Ramos (cell line): ENCODE results near the gene KIRREL3.

Source experiments
- in situ Hi-C: fragments of 300-500 bp; cut with MboI; formaldehyde crosslinking; loops from one replicate; pipeline ENCODE4 v1.14.3; 2022; ENCODE audit warnings: low sequenced_read_pairs; ENCODE audit not compliant: unreplicated experiment

KIRREL3 gene

DNA sequence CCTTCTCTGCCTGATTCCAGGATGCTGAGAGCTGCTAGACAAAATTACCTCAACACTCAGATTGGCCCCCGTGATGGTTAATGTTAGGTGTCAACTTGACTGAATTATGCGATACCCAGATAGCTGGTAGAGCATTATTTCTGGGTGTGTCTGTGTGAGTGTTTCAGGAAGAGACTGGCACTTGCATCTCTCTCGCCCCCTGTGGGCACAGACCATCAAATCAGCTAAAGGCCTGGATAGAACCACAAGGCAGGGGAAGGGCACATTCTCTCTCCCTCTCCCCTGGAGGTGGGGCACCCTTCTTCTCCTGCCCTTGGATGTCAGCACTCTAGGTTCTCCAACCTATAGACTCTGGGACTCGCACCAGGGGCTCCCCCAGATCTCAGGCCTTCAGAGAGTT lies 79.7 kb downstream of the KIRREL3 start:
- in situ Hi-C loops = no loop called here

GRCh38 chr11:126919147-126919823 lies 81.3 kb downstream of the KIRREL3 start:
- in situ Hi-C loops = no loop called here

GRCh38 chr11:126918556-126918955 lies 82.0 kb downstream of the KIRREL3 start:
- in situ Hi-C loops = no loop called here

- in situ Hi-C loops = no loop called here
These were observed 82.9 kb downstream of the KIRREL3 start for GRCh38 chr11:126917531-126918204.

GRCh38 chr11:126915430-126915829 lies 85.1 kb downstream of the KIRREL3 start:
- in situ Hi-C loops = no loop called here

DNA sequence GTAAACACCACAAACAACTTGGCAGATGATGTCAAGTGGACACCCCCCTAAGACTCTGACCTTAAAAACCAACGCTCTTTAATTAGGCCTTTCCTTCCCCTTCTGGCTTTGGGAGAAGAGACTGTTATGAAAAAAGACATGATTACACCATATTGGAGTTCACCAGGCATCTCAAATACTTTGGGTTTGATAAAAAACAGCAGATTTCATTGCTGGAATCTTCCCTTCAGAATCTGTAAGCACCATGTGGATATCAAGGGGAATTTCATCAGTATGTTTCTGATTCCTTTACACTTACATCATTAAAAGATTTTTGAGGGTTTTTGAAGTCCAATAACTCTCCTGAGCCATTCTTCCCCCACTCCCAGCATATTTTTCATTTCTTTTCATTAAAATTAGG lies 85.6 kb downstream of the KIRREL3 start:
- in situ Hi-C loops = no loop called here

- in situ Hi-C loops = no loop called here
These were observed 86.4 kb downstream of the KIRREL3 start for GRCh38 chr11:126914166-126914565.

DNA sequence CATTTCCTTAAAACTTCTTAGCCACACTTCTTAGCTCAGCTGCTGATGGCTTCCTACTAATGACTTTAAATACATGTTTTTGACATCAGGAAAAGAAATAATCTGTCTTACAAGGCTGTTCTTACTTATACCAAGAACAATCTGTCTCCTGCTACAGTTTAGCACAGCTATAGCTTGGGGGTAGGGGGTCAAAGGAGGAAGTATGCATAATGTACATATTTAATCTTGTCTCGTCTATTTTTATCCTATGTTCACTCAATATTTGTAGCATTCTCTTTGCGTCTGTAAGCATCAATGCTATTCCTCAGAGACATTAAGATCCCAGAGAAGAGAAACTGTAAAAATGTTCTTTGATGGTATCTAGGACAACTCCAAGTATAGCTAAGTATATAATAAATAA lies 96.0 kb downstream of the KIRREL3 start:
- in situ Hi-C loops = no loop called here

GRCh38 chr11:126901783-126902182 lies 98.8 kb downstream of the KIRREL3 start:
- in situ Hi-C loops = no loop called here

- in situ Hi-C loops = no loop called here
These were observed 100.4 kb downstream of the KIRREL3 start for GRCh38 chr11:126899961-126900748.

- in situ Hi-C loops = no loop called here
These were observed 101.8 kb downstream of the KIRREL3 start for GRCh38 chr11:126898802-126899201.

DNA sequence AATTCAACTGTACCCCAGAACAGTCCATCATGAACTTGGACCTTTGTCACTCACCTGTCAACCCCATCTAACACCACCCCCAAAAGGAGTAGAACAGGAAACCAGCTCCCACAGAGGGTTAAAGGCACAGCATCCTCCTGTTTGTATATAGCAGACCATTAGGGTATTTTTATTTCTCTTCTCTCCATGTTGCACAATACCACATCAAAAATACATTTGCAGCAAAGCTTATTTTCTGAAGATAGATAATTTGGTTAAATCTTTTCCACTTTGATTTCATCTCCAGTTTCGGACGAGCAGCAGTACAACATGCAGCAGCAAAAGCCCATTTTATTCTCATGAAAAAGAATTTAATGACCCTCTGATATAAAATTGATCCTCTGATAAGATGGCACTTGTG lies 103.1 kb downstream of the KIRREL3 start:
- in situ Hi-C loops = no loop called here

DNA sequence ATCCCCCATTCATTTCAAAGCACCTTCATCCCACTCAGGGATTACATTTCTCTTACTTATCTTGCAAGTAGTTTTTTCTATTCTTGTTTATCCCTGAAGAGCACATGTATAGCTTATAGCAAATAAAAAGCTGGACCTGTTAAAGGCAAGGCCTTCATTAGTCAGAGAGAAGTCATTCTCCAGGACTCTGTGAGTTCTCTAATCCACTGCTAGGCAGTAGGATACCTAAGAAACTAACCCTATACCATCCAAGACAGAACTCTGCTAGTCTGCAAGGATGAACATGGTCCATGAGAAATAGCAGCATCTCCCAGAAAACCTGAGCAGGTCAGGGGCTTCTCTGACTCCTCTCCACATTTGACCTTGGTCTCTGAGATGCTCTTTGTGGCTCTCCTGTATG lies 104.5 kb downstream of the KIRREL3 start:
- in situ Hi-C loops = no loop called here

DNA sequence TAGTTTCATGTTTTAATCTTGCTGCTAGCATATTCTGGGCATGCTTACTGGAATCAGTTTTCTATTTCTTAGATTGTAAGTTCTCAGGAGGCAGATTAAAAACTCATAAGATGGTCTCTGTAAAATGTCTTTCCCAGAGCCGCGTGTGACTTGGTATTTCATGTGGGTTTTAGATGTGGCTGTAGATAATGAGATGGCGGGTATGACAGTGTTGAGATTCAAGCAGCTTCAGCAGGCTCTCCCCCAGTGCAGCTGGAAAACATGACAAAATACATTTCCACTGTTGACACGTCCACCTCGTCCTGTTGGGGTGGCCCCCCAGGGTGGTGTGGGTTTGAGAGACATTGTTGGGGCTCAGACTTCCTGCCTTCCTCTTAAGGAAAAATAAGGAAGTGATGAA lies 106.8 kb downstream of the KIRREL3 start:
- in situ Hi-C loops = no loop called here

DNA sequence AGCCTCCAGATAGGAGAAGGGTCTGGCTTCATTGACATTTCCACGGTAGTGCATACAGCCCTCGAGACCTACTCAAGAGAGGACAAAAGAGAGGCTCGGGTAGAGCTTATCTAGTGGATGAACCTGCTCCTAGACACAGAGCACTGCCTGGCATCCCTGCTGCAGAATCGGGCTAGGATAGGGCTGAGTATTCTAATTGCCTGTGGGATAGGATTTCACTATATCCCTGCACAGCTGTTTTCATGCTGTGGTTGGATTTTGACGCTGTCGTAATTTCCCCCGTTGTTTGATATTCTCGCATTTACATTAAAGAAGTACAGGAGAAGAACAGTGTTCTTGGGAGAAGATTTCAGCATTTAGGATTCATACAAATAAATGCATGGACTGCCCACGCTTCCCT lies 107.8 kb downstream of the KIRREL3 start:
- in situ Hi-C loops = no loop called here

DNA sequence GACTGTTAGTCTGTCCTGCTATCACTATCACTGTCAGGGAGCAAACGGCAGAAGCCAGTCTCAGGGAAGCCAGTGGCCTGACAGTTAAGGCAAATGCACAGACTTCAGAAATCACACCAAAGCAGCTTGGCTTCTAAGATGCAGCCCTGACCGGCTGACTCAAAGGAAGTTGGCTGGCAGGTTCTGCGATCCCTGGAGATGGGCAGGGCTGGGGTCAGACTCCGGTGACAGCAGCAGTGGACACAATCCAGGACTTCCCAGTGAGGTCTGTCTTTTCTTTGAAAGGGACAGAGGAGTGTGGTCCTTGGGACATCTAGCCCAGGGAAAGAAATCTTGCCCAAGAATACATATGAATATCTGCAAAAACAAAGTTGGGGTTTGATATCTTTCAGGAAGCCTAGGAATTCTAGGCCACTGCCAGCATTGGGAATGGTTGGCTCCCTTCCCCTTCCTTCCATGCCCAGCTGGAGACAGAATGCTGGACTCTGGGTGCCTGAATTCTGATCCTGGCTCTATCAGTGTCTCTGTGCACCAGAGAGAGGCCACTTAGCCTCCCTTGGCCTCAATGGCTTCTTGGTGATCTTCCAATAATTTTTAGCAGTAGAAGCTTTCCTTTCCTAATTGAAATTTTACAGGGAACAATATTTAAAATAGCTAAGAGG lies 108.9 kb downstream of the KIRREL3 start:
- in situ Hi-C loops = no loop called here

- in situ Hi-C loops = no loop called here
These were observed 110.0 kb downstream of the KIRREL3 start for GRCh38 chr11:126890561-126890960.

DNA sequence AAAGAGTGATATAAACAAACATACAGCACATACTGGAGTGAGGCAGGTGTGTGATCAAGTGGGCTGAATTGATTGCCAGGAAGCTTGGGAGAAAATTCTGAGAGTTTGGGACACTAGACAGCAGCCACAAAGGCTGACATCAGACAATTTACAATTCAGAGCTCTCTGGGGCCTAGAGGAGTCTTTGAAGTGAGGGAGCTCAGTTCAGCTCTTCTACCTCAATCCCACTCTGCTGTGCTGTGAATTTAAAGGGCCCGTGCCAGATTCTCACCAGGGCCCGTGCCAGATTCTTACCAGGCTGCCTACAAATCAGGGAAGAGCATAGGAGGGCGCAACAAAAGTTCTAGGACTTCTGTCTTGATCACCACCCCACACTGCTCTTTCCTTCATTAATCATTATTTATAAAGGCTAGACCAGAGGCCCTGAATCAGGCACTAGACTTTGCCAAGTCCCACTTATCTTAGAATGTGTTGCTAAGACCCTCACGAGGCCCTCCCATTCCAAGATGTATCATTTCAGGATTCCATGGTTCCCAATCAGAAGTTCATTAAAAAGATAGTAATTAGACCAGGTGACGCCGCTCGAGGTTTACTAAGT lies 112.4 kb downstream of the KIRREL3 start:
- in situ Hi-C loops = no loop called here

DNA sequence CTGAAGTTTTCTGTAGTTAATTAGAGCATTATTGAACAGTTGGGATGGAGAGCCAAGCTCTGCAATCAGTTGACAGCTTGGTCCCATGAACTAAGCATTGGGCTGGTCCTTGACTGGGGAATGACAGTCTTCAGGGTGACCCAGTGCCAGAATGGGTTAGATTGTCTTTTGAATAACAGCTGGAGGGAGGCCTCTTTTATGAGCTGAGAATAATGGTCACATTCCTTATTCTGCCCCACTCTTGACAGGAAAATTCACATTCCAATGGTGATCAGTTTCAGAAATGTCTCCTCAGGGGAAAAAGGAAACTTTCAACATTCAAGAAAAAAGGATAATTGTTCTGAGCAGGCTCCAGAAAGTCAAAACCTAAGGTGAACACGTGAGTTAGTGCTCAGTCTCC lies 113.9 kb downstream of the KIRREL3 start:
- in situ Hi-C loops = no loop called here

DNA sequence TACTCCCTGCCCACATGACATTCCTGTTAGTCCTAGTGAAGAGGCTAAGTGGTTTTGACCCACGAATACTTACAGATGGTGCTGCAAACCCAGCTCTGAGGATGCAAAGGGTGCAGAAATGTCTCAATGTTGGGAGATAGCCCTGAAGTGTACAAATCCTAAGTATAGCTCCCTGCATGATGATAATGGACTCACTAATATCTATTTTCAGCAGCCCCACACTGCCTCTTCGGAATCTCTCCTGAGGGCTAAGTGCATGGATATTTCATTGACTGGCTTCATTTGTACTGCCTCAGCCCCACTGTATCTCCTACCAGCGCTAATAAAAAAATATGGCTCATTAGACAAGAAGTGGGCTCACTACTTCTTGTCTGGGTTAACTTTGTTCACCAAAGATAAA lies 114.5 kb downstream of the KIRREL3 start:
- in situ Hi-C loops = no loop called here
